GM19372 (cell line): ENCODE measurements around the gene VPS26A.
"Not testable (repeated sequence)": the region's sequence is repeated elsewhere in the genome, so short reads cannot be mapped to it uniquely, and the experiment has no call there.

Experiments used
- ATAC-seq: cut with Tn5 transposase; IDR thresholded peaks from one replicate; pipeline ENCODE4 v1.9.1; 2021; ENCODE audit warnings: mild to moderate bottlenecking, low read depth, moderate library complexity; ENCODE audit not compliant: unreplicated experiment

The VPS26A gene

DNA sequence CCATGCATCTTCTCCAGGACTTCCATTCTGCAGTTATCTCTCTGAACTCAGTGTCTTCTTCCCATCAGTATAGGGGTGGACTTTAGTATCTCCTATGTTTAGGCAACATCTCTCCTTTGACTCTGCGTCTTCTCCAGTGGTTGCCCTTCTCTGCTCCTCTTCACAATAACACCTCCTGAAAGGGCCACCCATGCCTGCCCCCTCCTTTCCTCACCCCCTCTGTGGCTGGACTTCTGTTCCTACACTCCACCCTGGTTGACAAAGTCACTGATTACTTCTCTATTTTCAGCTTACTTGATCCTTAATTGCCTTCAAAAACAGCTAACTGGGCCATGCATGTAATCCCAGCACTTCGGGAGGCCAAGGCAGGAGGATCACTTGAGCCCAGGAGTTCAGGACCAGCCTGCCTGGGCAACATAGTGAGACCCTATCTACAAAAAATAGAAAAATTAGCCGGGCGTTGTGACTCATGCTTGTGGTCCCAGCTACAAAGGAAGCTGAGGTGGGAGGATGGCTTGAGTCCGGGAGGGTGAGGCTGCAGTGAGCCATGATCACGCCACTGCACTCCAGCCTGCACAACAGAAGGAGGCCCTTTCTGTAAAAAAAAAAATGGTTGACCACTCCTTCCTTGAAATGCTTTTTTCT is 22.4 kb upstream of the VPS26A start:
- no peak for ATAC-seq

DNA sequence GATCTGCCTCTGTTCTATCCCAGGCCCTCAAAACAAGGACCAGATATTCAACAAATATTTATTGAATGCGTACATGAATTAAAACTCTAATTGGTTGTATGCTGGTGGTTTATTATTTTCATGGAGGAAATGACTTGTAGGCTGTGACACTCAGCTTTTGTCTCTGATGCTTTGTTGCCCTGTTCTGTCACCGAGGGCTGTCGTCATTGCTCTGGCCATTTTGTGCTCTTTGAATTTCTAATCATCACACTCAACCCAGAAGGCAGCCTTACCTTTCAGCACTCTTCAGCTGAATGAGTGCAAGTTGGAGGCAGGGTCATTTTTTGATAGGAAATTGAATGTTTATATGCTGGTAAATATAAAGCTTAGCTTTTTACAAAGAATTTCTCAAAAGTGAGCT is 21.5 kb upstream of the VPS26A start:
- no peak for ATAC-seq

GRCh38 chr10:69103784-69104183 is 20.2 kb upstream of the VPS26A start:
- no peak for ATAC-seq

DNA sequence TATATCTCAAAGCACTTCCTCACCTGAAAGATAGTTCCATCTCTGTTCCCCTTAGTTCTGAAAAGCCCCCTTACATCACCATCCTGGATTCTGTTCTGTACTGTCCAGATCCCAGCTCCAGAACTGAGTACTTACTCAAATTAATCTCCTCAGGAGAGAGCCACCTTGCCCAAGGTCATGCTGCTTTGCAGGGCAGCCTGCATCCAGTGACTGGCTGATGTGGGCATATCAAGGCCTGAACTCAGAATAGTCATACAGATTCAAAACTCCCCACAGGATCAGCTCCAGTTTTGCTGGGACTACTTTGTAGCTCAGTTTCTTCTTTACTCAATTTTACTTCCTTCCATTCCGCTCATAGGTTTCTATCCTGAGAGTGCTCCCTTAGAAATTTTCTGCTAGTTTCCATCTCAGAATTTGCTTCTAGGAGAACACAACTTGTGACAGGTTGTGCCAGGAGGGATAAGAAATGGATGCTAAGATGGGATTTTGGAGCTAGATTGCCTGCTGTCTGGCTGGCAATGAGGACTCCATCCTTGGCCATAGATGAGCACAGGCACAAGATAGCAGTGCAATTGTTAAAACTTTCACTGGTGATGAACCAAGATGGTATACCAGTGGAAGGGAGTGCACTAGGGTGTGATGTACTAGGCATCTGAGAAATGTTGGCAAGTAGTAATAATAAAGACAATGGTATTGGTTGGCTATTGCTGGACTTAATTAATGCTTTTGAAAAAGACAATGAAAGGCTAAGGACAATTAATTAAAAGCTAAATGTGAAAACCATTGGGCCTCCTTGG is 18.8 kb upstream of the VPS26A start:
- no peak for ATAC-seq

DNA sequence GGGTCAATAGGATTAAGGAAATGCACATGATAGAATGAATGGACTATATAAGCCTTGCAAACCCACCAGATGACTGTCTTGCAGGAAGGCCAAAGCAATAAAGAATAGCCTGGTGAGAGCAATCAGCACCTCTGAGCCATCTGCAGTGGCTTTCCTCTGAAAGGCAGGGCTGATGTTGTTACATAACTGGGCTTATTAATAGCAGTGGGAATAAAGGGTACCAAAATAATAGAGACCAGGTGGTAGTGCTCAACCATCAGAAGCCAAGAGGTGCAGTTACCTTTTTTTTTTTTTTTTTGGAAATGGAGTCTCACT is 16.8 kb upstream of the VPS26A start:
- no peak for ATAC-seq

DNA sequence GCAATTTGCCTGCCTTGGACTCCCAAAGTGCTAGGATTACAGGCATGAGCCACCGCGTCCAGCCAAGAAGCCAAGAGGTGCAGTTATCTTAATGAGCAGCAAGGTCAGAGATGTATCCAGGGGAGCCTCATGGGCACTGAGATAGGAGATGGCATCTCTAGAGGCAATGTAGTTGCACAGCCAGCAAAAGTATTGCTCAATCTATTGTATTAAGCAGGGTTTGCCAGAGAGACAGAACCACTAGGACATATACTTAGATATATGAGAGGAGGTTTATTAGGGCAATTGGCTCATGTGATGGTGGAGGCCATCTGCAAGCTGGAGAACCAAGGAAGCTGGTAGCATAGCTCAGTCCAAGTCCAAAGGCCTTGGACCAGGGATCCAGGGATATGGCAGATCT is 16.3 kb upstream of the VPS26A start:
- ATAC-seq: no peak

- no peak for ATAC-seq
These were observed 4.1 kb upstream of the VPS26A start for GRCh38 chr10:69119896-69120295.

DNA sequence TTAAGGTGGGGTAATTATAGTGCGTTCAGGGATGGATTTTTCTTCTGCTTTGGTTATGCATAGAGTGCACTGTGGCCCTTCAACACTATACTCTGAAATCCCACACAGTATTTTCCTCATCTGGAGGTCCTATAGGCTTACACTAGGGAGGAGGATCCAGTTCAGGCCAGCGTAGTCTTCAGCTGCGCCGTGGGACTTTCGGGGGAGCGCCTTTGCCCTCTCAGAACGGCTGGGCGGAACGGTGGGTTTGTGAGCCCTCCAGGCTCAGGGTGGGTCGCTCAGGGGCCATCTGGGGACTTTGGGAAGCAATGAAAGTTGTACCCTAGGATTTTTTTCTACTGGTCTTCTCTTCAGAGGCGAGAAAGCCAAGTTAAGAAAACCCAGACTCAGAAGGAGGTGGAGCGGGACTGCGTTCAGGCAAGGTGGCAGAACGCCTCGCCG is 652 bp upstream of the VPS26A start:
- ATAC-seq: peak; percentile 18

- peak; percentile 20 for ATAC-seq
These were observed 738 bp downstream of the VPS26A start for GRCh38 chr10:69124563-69125268.

DNA sequence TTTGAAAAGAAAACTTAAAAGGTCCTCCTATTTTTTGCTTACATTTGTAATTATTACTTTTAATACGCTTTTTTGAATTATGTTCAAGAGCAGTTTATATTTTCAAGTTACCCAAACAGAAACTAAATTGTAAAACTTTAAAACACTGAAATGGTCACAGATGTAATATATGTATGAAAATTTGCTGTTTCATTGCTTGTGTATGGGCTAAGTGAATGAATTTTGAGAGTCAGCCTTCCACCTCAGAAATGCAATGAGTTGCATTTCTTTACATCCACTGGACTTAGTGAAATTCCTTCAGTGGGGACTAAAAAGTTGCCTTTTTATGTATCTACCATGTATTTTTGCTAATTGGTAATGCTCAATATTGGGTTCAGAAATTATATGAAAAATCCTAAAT is 1.6 kb downstream of the VPS26A start:
- no peak for ATAC-seq

- no peak for ATAC-seq
These were observed 6.3 kb downstream of the VPS26A start for GRCh38 chr10:69130251-69130650.

- ATAC-seq: no peak
These were observed 16.0 kb downstream of the VPS26A start for GRCh38 chr10:69139961-69140360.

GRCh38 chr10:69141304-69141703 is 17.3 kb downstream of the VPS26A start:
- no peak for ATAC-seq

DNA sequence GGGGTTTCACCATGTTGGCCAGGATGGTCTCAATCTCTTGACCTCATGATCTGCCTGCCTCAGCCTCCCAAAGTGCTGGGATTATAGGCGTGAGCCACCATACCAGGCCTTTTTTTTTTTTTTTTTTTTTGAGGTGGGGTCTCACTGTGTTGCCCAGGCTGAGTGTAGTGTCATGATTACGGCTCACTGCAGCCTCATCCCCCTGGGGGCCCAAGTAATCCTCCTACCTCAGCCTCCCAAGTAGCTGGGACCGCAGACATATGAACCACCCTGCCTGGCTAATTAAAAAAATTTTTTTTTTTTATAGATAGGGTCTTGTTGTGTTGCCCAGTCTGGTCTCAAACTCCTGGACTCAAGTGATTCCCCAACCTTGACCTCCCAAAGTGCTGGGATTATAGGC is 18.1 kb downstream of the VPS26A start:
- not testable (repeated sequence) for ATAC-seq

- no peak for ATAC-seq
These were observed 19.0 kb downstream of the VPS26A start for GRCh38 chr10:69142983-69143382.

DNA sequence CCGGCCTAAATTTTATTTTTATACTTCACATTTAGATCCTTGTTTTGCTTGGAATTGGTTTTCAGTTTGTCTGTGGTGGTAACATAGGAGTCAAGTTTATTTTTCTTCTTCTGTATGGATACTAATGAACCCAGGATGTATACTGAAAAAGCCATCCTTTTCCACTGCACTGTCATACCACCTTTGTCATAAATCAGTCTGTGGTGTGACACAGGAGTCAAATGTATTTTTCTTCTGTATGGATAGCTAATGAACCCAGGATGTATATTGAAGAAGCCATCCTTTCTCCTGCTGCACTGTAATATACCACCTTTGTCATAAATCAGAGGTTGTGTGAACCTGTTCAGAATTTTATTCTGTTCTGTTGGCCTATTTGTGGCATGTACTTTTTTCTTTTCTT is 21.4 kb downstream of the VPS26A start:
- no peak for ATAC-seq

DNA sequence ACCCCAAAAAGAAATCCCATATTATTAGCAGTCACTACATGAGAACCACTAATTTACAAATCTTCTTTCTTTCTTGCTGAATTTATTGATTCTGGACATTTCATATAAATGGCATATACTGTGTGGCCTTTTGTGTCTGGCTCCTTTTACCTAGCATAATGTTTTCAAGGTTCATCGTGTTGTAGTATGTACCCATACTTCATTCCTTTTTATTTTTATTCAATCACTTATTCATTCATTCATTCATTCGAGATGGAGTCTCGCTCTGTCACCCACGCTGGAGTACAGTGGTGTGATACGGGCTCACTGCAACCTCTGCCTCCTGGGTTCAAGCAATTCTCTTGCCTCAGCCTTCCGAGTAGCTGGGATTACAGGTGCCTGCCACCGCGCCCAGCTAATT is 21.9 kb downstream of the VPS26A start:
- ATAC-seq: no peak

GRCh38 chr10:69146759-69147158 is 22.8 kb downstream of the VPS26A start:
- no peak for ATAC-seq

DNA sequence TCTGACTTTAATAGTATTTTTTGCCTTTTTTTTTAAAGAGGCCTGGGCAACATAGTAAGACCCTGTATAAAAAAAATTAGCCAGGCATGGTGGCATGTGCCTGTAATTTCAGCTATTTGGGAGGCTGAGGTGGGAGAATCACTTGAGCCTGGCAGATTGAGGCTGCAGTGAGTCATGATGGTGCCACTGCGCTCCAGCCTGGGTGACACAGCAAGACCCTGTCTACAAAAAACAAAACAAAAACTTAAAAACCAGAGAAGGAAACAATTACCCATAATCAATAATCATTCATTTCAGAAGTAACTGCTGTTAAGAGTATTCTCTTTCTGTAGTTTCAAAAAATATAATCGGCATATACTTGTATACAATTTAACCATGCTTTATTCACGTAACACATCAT is 28.0 kb downstream of the VPS26A start:
- ATAC-seq: no peak

DNA sequence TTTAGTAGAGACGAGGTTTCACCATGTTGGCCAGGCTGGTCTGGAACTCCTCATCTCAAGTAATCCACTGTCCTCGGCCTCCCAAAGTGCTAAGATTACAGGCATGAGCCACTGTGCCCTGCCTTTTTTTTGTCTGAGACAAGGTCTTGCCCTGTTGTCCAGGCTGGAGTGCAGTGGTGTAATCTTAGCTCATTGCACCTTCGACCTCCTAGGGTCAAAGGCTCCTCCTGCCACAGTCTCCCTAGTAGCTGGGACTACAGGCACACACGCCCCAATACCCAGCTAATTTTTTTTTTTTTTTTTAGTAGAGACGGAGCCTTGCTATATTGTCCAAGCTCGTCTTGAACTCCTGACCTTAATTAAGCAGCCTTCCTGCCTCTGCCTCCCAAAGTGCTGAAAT is 29.2 kb downstream of the VPS26A start:
- no peak for ATAC-seq

GRCh38 chr10:69160809-69161241 is 36.8 kb downstream of the VPS26A start:
- ATAC-seq: no peak

DNA sequence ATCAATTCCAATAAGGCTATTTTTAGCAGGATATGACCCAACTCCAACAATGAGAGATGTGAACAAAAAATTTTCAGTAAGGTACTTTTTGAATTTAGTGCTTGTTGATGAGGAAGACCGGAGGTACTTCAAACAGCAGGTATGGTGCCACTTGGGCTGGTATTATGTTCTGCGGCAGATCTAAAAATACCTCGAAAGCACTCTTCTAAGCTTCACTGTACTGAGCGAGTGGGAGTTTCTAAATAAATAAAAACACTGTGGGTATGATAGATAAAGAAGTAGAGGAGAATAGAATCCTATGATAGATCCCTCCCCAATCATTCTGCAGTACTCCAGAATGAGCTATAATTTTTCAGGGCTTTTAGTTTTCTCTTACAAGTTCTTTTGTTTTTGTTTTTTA is 44.5 kb downstream of the VPS26A start:
- ATAC-seq: no peak
